IMR-90 (cell line): ENCODE measurements around the gene NTRK3. TPM values are rescaled to one million over a fixed set of nuclear protein-coding genes. Genes with fewer than 3 reads are reported as not detected.

ENCODE experiments used
- ATAC-seq: fragments of 200-7000 bp; cut with Tn5 transposase; 2 replicates; pipeline ENCODE4 v1.9.1; 2020; ENCODE audit warnings: low read depth, mild to moderate bottlenecking, moderate library complexity
- BruUV-seq: library from RNA; stranded (reverse); fragments of 400-500 nt; replicated peaks from 2 replicates; lab custom pipeline; 2021; lab: Mats Ljungman, UMichigan
- CTCF ChIA-PET: fragments of 300-600 bp; formaldehyde crosslinking; extraction: SDS; loops from one replicate; lab custom pipeline; 2021; ENCODE audit warnings: antibody characterized with exemption; lab: Yijun Ruan, JAX
- POLR2A ChIA-PET: fragments of 300-600 bp; sonication (Branson Sonifier 250); formaldehyde crosslinking; loops from one replicate; lab custom pipeline; 2022; ENCODE audit warnings: antibody characterized with exemption; ENCODE audit not compliant: unreplicated experiment; lab: Charles Lee
- DNase-seq: peaks from one replicate; pipeline ENCODE4 v3.0.0; 2013
- H2AFZ ChIP-seq: replicated peaks from 2 replicates; pipeline ENCODE3; 2013; ENCODE audit warnings: low read length, mild to moderate bottlenecking; ENCODE audit not compliant: poor library complexity
- H2AK5ac ChIP-seq: 2 replicates; pipeline ENCODE4 v1.6.1; 2013; ENCODE audit warnings: low read depth, low read length, inconsistent platforms
- H2AK9ac ChIP-seq: replicated peaks from 2 replicates; pipeline ENCODE3; 2013; ENCODE audit warnings: mild to moderate bottlenecking, low read depth, low read length, moderate library complexity; ENCODE audit not compliant: poor library complexity
- H2BK120ac ChIP-seq: 2 replicates; pipeline ENCODE4 v1.6.1; 2013; ENCODE audit warnings: low read depth, low read length, inconsistent platforms
- H2BK15ac ChIP-seq: 3 replicates; pipeline ENCODE4 v1.6.1; 2013; ENCODE audit warnings: low read depth, low read length, inconsistent platforms
- H2BK20ac ChIP-seq: 2 replicates; pipeline ENCODE4 v1.6.1; 2013; ENCODE audit warnings: low read depth, mild to moderate bottlenecking, inconsistent platforms, low read length, moderate library complexity
- H2BK5ac ChIP-seq: 2 replicates; pipeline ENCODE4 v1.6.1; 2013; ENCODE audit warnings: mild to moderate bottlenecking, low read depth, low read length, inconsistent platforms; ENCODE audit not compliant: poor library complexity, severe bottlenecking
- H3K14ac ChIP-seq: replicated peaks from 2 replicates; pipeline ENCODE4 v1.6.1; 2013; ENCODE audit warnings: low read depth, low read length, inconsistent platforms
- H3K18ac ChIP-seq: 2 replicates; pipeline ENCODE4 v1.6.1; 2013; ENCODE audit warnings: low read depth, low read length, control low read depth
- H3K23ac ChIP-seq: 2 replicates; pipeline ENCODE4 v1.6.1; 2013; ENCODE audit warnings: low read depth, low read length, inconsistent platforms
- H3K27ac ChIP-seq: 2 replicates; pipeline ENCODE4 v1.5.1; 2013; ENCODE audit warnings: mild to moderate bottlenecking, control low read depth, low read length; ENCODE audit not compliant: insufficient read depth
- H3K27me3 ChIP-seq: 2 replicates; pipeline ENCODE4 v1.6.1; 2013; ENCODE audit warnings: low read length; ENCODE audit not compliant: control insufficient read depth, insufficient read depth
- H3K36me3 ChIP-seq: 2 replicates; pipeline ENCODE4 v1.6.1; 2013; ENCODE audit warnings: low read length, mixed read lengths; ENCODE audit not compliant: control insufficient read depth, insufficient read depth
- H3K4ac ChIP-seq: 2 replicates; pipeline ENCODE4 v1.6.1; 2013; ENCODE audit warnings: low read depth, low read length, inconsistent platforms
- H3K4me1 ChIP-seq: 2 replicates; pipeline ENCODE4 v1.6.1; 2013; ENCODE audit warnings: low read length, mixed read lengths; ENCODE audit not compliant: control insufficient read depth, insufficient read depth
- H3K4me2 ChIP-seq: 2 replicates; pipeline ENCODE4 v1.6.1; 2013; ENCODE audit warnings: low read depth, mild to moderate bottlenecking, control low read depth, low read length, moderate library complexity
- H3K4me3 ChIP-seq: 2 replicates; pipeline ENCODE4 v1.5.1; 2013; ENCODE audit warnings: low read depth, mild to moderate bottlenecking, control low read depth, low read length, moderate library complexity; ENCODE audit not compliant: insufficient read depth
- H3K56ac ChIP-seq: 2 replicates; pipeline ENCODE4 v1.6.1; 2013; ENCODE audit warnings: low read length, inconsistent platforms; ENCODE audit not compliant: insufficient read depth; ENCODE audit errors: extremely low read depth
- H3K79me1 ChIP-seq, 2 experiments: 2 replicates each; pipeline ENCODE4 v1.6.1; 2013; ENCODE audit warnings: low read length in 2 of 2, inconsistent platforms in 1 of 2, low read depth in 1 of 2
- H3K9ac ChIP-seq: 2 replicates; pipeline ENCODE4 v1.6.1; 2013; ENCODE audit warnings: low read depth, low read length, control low read depth
- H3K9me1 ChIP-seq: 2 replicates; pipeline ENCODE4 v1.6.1; 2013; ENCODE audit warnings: low read length, inconsistent platforms; ENCODE audit not compliant: insufficient read depth
- H3K9me3 ChIP-seq: 2 replicates; pipeline ENCODE4 v1.6.1; 2013; ENCODE audit warnings: low read length; ENCODE audit not compliant: control insufficient read depth, insufficient read depth
- H4K20me1 ChIP-seq: 2 replicates; pipeline ENCODE4 v1.6.1; 2013; ENCODE audit warnings: low read length, inconsistent platforms; ENCODE audit not compliant: insufficient read depth
- H4K5ac ChIP-seq: 2 replicates; pipeline ENCODE4 v1.6.1; 2013; ENCODE audit warnings: mild to moderate bottlenecking, low read depth, low read length, control low read depth
- H4K8ac ChIP-seq, 2 experiments: 2 replicates each; pipeline ENCODE4 v1.6.1; 2013; ENCODE audit warnings: low read depth in 2 of 2, low read length in 2 of 2, control low read depth in 1 of 2, inconsistent platforms in 1 of 2
- H4K91ac ChIP-seq: 2 replicates; pipeline ENCODE4 v1.6.1; 2013; ENCODE audit warnings: low read depth, low read length, inconsistent platforms; ENCODE audit not compliant: insufficient read depth
- BHLHE40 ChIP-seq: fragments of 150-350 bp; IDR thresholded peaks from 2 replicates; pipeline ENCODE4 v1.6.1; 2016; ENCODE audit warnings: mild to moderate bottlenecking, low read depth, low read length
- RAD21 ChIP-seq: IDR thresholded peaks from 2 replicates; pipeline ENCODE4 v1.6.1; 2012; ENCODE audit warnings: low read length, improper control_type of control experiment
- RFX5 ChIP-seq: IDR thresholded peaks from 2 replicates; pipeline ENCODE4 v1.8.0; 2012; ENCODE audit warnings: low read depth, mild to moderate bottlenecking, low read length, moderate library complexity
- SMC3 ChIP-seq: fragments of 150-350 bp; IDR thresholded peaks from 2 replicates; pipeline ENCODE4 v1.6.1; 2016; ENCODE audit warnings: low read depth, mild to moderate bottlenecking, antibody characterized with exemption, low read length, moderate library complexity
- WGBS, 2 experiments: methylation state at CpG; one replicate each; pipeline versions ENCODE4 v1.1.5 to v1.1.7; 2013; ENCODE audit warnings: missing lambda C conversion rate in 2 of 2; ENCODE audit not compliant: insufficient read length in 1 of 2; ENCODE audit errors: extremely low coverage in 2 of 2; 5-methylcytosine and 5-hydroxymethylcytosine counted together
- dilution Hi-C: fragments of 300-500 bp; cut with HindIII; formaldehyde crosslinking; loops from one replicate; pipeline ENCODE4 v1.14.3; 2018; ENCODE audit warnings: low sequenced_read_pairs; ENCODE audit not compliant: unreplicated experiment
- in situ Hi-C: fragments of 300-500 bp; cut with MboI; formaldehyde crosslinking; loops from 3 replicates; pipeline ENCODE4 v1.14.3; 2019; ENCODE audit warnings: low sequenced_read_pairs, inconsistent platforms, mixed read lengths
- intact Hi-C: fragments of 100-400 bp; cut with micrococcal nuclease; formaldehyde crosslinking; loops from 2 replicates; pipeline ENCODE4 v1.10.0; 2022
- polyA plus RNA-seq, 3 experiments: library from polyadenylated mRNA; depleted of rRNA; stranded (reverse); fragments of >200 nt; gene quantifications; 2 replicates each; pipeline ENCODE4 v1.2.3, GENCODE V29; 2012; ENCODE audit warnings: low replicate concordance in 1 of 3
- total RNA-seq: library from RNA; depleted of rRNA; stranded (reverse); fragments of >200 nt; gene quantifications from 2 replicates; pipeline ENCODE4 v1.2.3, GENCODE V29; 2012
- TF ChIP-seq, protein P1 (sequence below): fragments of 150-350 bp; IDR thresholded peaks from 2 replicates; pipeline ENCODE4 v1.6.1; 2016; ENCODE audit warnings: low read depth, mild to moderate bottlenecking, low read length, moderate library complexity, borderline replicate concordance

Gene NTRK3
- total and polyA plus RNA-seq, 2 of the 4 experiments (the other 2 are of a cell fraction), result under 0.01 to 0.15 TPM

DNA sequence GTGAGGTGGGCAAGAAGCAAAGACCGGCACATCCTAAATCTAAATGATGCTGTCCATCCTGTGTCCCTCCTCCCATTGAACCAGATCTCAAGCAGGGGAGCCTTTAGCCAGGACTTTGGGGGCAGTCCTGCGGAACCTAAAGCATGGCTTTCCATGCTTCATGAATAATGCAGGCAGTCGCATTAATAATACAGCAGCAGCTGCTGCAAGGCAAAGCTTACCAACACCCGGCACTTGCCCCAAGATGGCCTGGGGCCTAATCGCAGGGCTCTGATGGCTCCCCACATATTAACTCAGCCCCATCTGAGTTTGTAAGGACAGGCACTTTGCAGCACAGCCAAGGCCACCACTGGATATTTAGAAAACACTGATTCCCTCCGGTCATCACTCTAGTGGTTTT, 114.4 kb downstream of the NTRK3 start:
- H3K4me2 ChIP-seq, result no peak overlapping the region
- H2BK5ac ChIP-seq, result no peak overlapping the region
- no peak overlapping the region for H2AK5ac ChIP-seq
- no peak overlapping the region for H3K23ac ChIP-seq
- no peak overlapping the region for H3K14ac ChIP-seq
- no peaks in the 10 kb centered on the region for H3K9me1 ChIP-seq
- H4K91ac ChIP-seq, result no peak overlapping the region
- no peaks in the 10 kb centered on the region for H3K4me1 ChIP-seq
- H3K4ac ChIP-seq, result no peak overlapping the region
- H2BK120ac ChIP-seq, result no peak overlapping the region
- H2BK15ac ChIP-seq, result no peak overlapping the region
- H3K27ac ChIP-seq, result no peak overlapping the region
- CTCF ChIA-PET, result no interaction called here
- H3K18ac ChIP-seq, result no peak overlapping the region
- in situ Hi-C loops (no loop called here), dilution Hi-C loops (no loop called here), intact Hi-C loops (no loop called here)
- H2AFZ ChIP-seq, result no peak overlapping the region
- no peak overlapping the region for H4K8ac ChIP-seq
- no TSS peak for BruUV-seq
- TF ChIP-seq RFX5 (no peak), RAD21 (no peak), BHLHE40 (no peak), SMC3 (no peak)
- TF ChIP-seq, protein P1, sequence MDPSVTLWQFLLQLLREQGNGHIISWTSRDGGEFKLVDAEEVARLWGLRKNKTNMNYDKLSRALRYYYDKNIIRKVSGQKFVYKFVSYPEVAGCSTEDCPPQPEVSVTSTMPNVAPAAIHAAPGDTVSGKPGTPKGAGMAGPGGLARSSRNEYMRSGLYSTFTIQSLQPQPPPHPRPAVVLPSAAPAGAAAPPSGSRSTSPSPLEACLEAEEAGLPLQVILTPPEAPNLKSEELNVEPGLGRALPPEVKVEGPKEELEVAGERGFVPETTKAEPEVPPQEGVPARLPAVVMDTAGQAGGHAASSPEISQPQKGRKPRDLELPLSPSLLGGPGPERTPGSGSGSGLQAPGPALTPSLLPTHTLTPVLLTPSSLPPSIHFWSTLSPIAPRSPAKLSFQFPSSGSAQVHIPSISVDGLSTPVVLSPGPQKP, result no peak
- WGBS, 2 experiments, result 63% methylated on average over 4 of the region's 6 CpGs; no CpG with 5 or more reads in 1 of the 2 experiments
- H4K5ac ChIP-seq, result no peak overlapping the region
- peaks cover 29% of the 10 kb centered on the region for H3K9me3 ChIP-seq
- no peaks in the 10 kb centered on the region for H3K36me3 ChIP-seq
- POLR2A ChIA-PET, result no interaction called here
- DNase-seq, result no peak
- no peak for ATAC-seq
- H2AK9ac ChIP-seq, result no peak overlapping the region
- no peak overlapping the region for H2BK20ac ChIP-seq
- no peaks in the 10 kb centered on the region for H3K79me1 ChIP-seq
- H4K20me1 ChIP-seq, result no peaks in the 10 kb centered on the region
- no peaks in the 10 kb centered on the region for H3K27me3 ChIP-seq
- no peak overlapping the region for H3K4me3 ChIP-seq
- H3K9ac ChIP-seq, result no peak overlapping the region
- no peak overlapping the region for H3K56ac ChIP-seq
